HEK293 (cell line): ENCODE results near the gene NTN5.

Experiments
- CTCF ChIA-PET: fragments of 350-600 bp; formaldehyde crosslinking; extraction: SDS; loops from one replicate; lab custom pipeline; 2021; ENCODE audit warnings: antibody characterized with exemption; lab: Yijun Ruan, JAX
- POLR2A ChIA-PET: fragments of 300-600 bp; formaldehyde crosslinking; extraction: SDS; loops from one replicate; lab custom pipeline; 2020; ENCODE audit warnings: antibody characterized with exemption, inconsistent platforms; lab: Yijun Ruan, JAX
- H3K27ac ChIP-seq: fragments of 200-500 bp; sonication (Bioruptor generic); 2 replicates; pipeline ENCODE4 v1.5.1; 2014; ENCODE audit warnings: low read depth, low read length, control low read depth, inconsistent platforms; ENCODE audit errors: extremely low read depth
- H3K36me3 ChIP-seq, 2 experiments: fragments of 200-500 bp in 1 of 2; sonication (Bioruptor generic) in 1 of 2; 1 replicate in 1 of 2; 2 replicates in 1 of 2; pipeline ENCODE4 v1.5.1; 2014 to 2017; ENCODE audit warnings: inconsistent platforms in 2 of 2, low read length in 2 of 2; ENCODE audit not compliant: control insufficient read depth in 2 of 2, insufficient read depth in 1 of 2
- H3K4me1 ChIP-seq: fragments of 200-500 bp; sonication (Bioruptor generic); 2 replicates; pipeline ENCODE4 v1.5.1; 2014; ENCODE audit warnings: mild to moderate bottlenecking, low read length, inconsistent platforms; ENCODE audit not compliant: control insufficient read depth, insufficient read depth
- H3K4me3 ChIP-seq: 2 replicates; pipeline ENCODE4 v1.5.1; 2011; ENCODE audit warnings: low read depth, mild to moderate bottlenecking, control low read depth, low read length, moderate library complexity
- H3K9me3 ChIP-seq: fragments of 200-500 bp; sonication (Bioruptor generic); 2 replicates; pipeline ENCODE4 v1.5.1; 2014; ENCODE audit warnings: low read depth, low read length, inconsistent platforms; ENCODE audit not compliant: control insufficient read depth, insufficient read depth
- GLI4 ChIP-seq: fragments of 450-650 bp; formaldehyde crosslinking; IDR thresholded peaks from 2 replicates; pipeline ENCODE4 v1.5.1; 2016; ENCODE audit warnings: missing biosample characterization, missing genetic modification characterization
- KLF8 ChIP-seq: fragments of 450-650 bp; formaldehyde crosslinking; IDR thresholded peaks from 2 replicates; pipeline ENCODE4 v1.5.1; 2016; ENCODE audit warnings: missing biosample characterization, missing genetic modification characterization
- SALL2 ChIP-seq: fragments of 450-650 bp; formaldehyde crosslinking; IDR thresholded peaks from 2 replicates; pipeline ENCODE4 v1.5.0; 2017; ENCODE audit warnings: missing biosample characterization, mild to moderate bottlenecking, missing genetic modification characterization, borderline replicate concordance
- ZBTB48 ChIP-seq: fragments of 450-650 bp; formaldehyde crosslinking; IDR thresholded peaks from 2 replicates; pipeline ENCODE4 v1.5.1; 2016; ENCODE audit warnings: missing biosample characterization, missing genetic modification characterization
- ZEB2 ChIP-seq: fragments of 450-650 bp; formaldehyde crosslinking; IDR thresholded peaks from 2 replicates; pipeline ENCODE4 v1.5.1; 2016; ENCODE audit warnings: missing biosample characterization, missing genetic modification characterization
- ZNF114 ChIP-seq: fragments of 450-650 bp; formaldehyde crosslinking; IDR thresholded peaks from 2 replicates; pipeline ENCODE4 v1.5.0; 2017; ENCODE audit warnings: missing biosample characterization, missing genetic modification characterization
- ZNF121 ChIP-seq: fragments of 450-650 bp; formaldehyde crosslinking; IDR thresholded peaks from 2 replicates; pipeline ENCODE4 v1.5.1; 2016; ENCODE audit warnings: missing biosample characterization, missing genetic modification characterization
- ZNF24 ChIP-seq: fragments of 450-650 bp; formaldehyde crosslinking; IDR thresholded peaks from 2 replicates; pipeline ENCODE4 v1.5.1; 2016; ENCODE audit warnings: missing biosample characterization, missing genetic modification characterization
- ZNF311 ChIP-seq: fragments of 450-650 bp; formaldehyde crosslinking; IDR thresholded peaks from 2 replicates; pipeline ENCODE4 v1.5.1; 2017; ENCODE audit warnings: missing biosample characterization, missing genetic modification characterization, borderline replicate concordance
- ZNF37A ChIP-seq: fragments of 450-650 bp; IDR thresholded peaks from 2 replicates; pipeline ENCODE4 v1.5.1; 2018; ENCODE audit warnings: missing biosample characterization, missing genetic modification characterization
- ZNF416 ChIP-seq: fragments of 450-650 bp; formaldehyde crosslinking; IDR thresholded peaks from 2 replicates; pipeline ENCODE4 v1.5.1; 2016; ENCODE audit warnings: missing biosample characterization, missing genetic modification characterization
- ZNF600 ChIP-seq: fragments of 450-650 bp; formaldehyde crosslinking; IDR thresholded peaks from 2 replicates; pipeline ENCODE4 v1.5.1; 2016; ENCODE audit warnings: missing biosample characterization, missing genetic modification characterization
- ZNF670 ChIP-seq: fragments of 450-650 bp; formaldehyde crosslinking; IDR thresholded peaks from 2 replicates; pipeline ENCODE4 v1.5.1; 2016; ENCODE audit warnings: missing biosample characterization, missing genetic modification characterization, low read depth
- ZNF768 ChIP-seq: fragments of 450-650 bp; formaldehyde crosslinking; IDR thresholded peaks from 2 replicates; pipeline ENCODE4 v1.5.1; 2018; ENCODE audit warnings: missing biosample characterization, mild to moderate bottlenecking, missing genetic modification characterization
- TF ChIP-seq, protein P1 (sequence below): fragments of 450-650 bp; formaldehyde crosslinking; IDR thresholded peaks from 2 replicates; pipeline ENCODE4 v1.5.1; 2016; ENCODE audit warnings: missing biosample characterization, missing genetic modification characterization
- TF ChIP-seq, protein P2 (sequence below): fragments of 450-650 bp; formaldehyde crosslinking; IDR thresholded peaks from 2 replicates; pipeline ENCODE4 v1.5.1; 2016; ENCODE audit warnings: missing biosample characterization, missing genetic modification characterization

NTN5 gene

DNA sequence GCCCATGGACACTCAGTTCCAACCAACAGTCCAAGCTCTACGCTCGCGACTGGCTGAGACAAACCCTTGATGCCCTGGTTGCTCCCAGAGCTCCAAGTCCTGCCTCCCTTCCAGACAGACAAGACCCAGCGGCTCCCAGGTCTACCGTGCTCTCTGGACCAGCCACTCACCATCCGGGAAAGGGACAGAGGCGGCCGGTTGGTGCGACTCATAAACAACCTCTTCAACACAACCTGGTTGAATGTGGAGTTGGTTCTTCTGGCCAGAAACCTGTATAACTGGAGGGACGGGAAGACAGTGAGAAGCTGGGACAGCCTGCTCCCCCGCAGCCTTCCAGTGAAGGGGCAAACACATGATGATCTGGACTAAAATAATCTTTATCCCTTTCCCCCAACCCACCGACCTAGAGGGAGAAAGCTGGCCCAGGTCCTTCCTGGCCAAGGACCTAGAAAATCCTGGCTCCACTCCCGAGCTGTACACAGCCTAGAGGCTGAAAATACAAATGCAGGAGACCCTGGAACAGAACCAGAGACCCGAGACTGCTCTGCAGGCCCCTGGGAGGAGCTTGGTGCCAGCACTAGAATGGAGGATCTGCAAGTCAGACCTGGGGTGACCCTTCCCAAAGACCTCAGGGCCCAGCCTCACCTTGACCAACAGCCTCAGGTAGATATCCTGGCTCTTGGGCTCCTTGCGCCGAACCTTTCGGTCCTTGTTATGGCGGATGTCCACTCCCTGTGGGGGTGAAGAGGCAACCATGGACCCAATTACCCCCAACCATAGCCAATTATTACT, 55.5 kb downstream of the NTN5 start:
- POLR2A ChIA-PET: interaction anchor here (0.6 to 3.8 kb wide), 8 partner anchors 8 to 97 kb away, joined by 3 to 25 read pairs (median 4); partner anchors contain the start of gene CA11
- H3K4me1 ChIP-seq: peaks cover 27% of the 10 kb centered on the region
- no peak for TF ChIP-seq SALL2 (tag by site-specific recombination)
- TF ChIP-seq ZNF670: no peak
- no peak for TF ChIP-seq ZNF37A (tag by site-specific recombination)
- TF ChIP-seq ZNF24 (tag by site-specific recombination): no peak
- TF ChIP-seq ZBTB48: no peak
- TF ChIP-seq GLI4 (tag by site-specific recombination): no peak
- no peak for TF ChIP-seq ZNF311 (tag by site-specific recombination)
- TF ChIP-seq ZNF114 (tag by site-specific recombination): no peak
- TF ChIP-seq ZNF416 (tag by site-specific recombination): no peak
- TF ChIP-seq, protein P1, sequence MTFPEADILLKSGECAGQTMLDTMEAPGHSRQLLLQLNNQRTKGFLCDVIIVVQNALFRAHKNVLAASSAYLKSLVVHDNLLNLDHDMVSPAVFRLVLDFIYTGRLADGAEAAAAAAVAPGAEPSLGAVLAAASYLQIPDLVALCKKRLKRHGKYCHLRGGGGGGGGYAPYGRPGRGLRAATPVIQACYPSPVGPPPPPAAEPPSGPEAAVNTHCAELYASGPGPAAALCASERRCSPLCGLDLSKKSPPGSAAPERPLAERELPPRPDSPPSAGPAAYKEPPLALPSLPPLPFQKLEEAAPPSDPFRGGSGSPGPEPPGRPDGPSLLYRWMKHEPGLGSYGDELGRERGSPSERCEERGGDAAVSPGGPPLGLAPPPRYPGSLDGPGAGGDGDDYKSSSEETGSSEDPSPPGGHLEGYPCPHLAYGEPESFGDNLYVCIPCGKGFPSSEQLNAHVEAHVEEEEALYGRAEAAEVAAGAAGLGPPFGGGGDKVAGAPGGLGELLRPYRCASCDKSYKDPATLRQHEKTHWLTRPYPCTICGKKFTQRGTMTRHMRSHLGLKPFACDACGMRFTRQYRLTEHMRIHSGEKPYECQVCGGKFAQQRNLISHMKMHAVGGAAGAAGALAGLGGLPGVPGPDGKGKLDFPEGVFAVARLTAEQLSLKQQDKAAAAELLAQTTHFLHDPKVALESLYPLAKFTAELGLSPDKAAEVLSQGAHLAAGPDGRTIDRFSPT: no peak
- TF ChIP-seq, protein P2, sequence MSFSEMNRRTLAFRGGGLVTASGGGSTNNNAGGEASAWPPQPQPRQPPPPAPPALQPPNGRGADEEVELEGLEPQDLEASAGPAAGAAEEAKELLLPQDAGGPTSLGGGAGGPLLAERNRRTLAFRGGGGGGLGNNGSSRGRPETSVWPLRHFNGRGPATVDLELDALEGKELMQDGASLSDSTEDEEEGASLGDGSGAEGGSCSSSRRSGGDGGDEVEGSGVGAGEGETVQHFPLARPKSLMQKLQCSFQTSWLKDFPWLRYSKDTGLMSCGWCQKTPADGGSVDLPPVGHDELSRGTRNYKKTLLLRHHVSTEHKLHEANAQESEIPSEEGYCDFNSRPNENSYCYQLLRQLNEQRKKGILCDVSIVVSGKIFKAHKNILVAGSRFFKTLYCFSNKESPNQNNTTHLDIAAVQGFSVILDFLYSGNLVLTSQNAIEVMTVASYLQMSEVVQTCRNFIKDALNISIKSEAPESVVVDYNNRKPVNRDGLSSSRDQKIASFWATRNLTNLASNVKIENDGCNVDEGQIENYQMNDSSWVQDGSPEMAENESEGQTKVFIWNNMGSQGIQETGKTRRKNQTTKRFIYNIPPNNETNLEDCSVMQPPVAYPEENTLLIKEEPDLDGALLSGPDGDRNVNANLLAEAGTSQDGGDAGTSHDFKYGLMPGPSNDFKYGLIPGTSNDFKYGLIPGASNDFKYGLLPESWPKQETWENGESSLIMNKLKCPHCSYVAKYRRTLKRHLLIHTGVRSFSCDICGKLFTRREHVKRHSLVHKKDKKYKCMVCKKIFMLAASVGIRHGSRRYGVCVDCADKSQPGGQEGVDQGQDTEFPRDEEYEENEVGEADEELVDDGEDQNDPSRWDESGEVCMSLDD (tag by site-specific recombination): no peak
- TF ChIP-seq ZNF600 (tag by site-specific recombination): no peak
- TF ChIP-seq ZEB2 (tag by site-specific recombination): no peak
- TF ChIP-seq, all 188 proteins: peak for 0
- peak overlapping the region; percentile 100 for H3K27ac ChIP-seq
- no peaks in the 10 kb centered on the region for H3K9me3 ChIP-seq
- H3K4me3 ChIP-seq: peak overlapping the region; percentile 76
- CTCF ChIA-PET: interaction anchor here (0.5 to 1.8 kb wide), 9 partner anchors 9 to 611 kb away, joined by 3 to 13 read pairs (median 3); no protein-coding TSS in a partner anchor
- peaks cover 14 to 41% of the 10 kb centered on the region in 2 experiments for H3K36me3 ChIP-seq

DNA sequence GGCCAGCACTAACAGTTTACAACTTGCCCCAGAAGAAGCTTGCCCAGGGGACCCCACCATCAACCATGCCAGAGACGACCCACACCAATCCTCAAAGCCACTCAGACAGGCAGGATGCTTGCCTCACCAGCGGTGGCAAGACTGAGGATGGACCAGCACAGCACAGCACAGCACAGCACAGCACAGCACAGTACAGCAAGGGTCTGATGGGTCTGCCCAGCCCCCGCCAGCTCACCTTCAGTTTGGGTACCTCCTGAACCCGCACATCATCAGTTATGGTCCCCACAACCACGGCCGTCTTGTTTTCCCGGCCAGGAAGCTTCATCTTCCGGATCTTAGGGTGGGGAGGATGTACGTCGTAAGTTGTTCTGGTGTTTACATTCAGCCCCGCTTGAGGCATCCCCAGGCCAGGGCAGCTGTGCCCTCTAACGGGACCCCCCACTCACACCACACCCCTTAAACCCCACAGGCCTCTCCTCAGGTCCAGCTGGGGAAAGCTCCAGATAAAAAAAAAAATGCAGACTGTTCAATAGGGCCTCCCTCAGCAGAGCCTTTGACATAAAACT, 56.2 kb downstream of the NTN5 start:
- peak overlapping the region; percentile 100 for H3K27ac ChIP-seq
- POLR2A ChIA-PET: interaction anchor here (0.8 to 3.8 kb wide), 5 partner anchors 7 to 17 kb away, joined by 3 to 28 read pairs (median 11); no protein-coding TSS in a partner anchor
- H3K4me1 ChIP-seq: peaks cover 27% of the 10 kb centered on the region
- H3K9me3 ChIP-seq: no peaks in the 10 kb centered on the region
- CTCF ChIA-PET: interaction anchor here (0.7 to 1.5 kb wide), 5 partner anchors 19 to 179 kb away, joined by 3 to 13 read pairs (median 4); no protein-coding TSS in a partner anchor
- no peak overlapping the region for H3K4me3 ChIP-seq
- no peak for TF ChIP-seq KLF8 (tag by site-specific recombination)
- TF ChIP-seq ZNF121 (tag by site-specific recombination): 0 out of 2 replicates have a peak, but pooled peaks have one; percentile 19
- TF ChIP-seq ZNF768: peak; percentile 76; the same call in 1 of the 2 replicates
- TF ChIP-seq, all 188 proteins: peak for 2
- H3K36me3 ChIP-seq: peaks cover 14 to 40% of the 10 kb centered on the region in 2 experiments
